Left forelimb (tissue), 1 donor: ENCODE measurements around the gene CIAO1.
"Not testable (repeated sequence)": the region's sequence is repeated elsewhere in the genome, so short reads cannot be mapped to it uniquely, and the experiment has no call there.

Experiments used
- DNase-seq: peaks from one replicate; pipeline ENCODE4 v3.0.0-alpha.2; 2018; ENCODE audit warnings: low spot score

Gene CIAO1

DNA sequence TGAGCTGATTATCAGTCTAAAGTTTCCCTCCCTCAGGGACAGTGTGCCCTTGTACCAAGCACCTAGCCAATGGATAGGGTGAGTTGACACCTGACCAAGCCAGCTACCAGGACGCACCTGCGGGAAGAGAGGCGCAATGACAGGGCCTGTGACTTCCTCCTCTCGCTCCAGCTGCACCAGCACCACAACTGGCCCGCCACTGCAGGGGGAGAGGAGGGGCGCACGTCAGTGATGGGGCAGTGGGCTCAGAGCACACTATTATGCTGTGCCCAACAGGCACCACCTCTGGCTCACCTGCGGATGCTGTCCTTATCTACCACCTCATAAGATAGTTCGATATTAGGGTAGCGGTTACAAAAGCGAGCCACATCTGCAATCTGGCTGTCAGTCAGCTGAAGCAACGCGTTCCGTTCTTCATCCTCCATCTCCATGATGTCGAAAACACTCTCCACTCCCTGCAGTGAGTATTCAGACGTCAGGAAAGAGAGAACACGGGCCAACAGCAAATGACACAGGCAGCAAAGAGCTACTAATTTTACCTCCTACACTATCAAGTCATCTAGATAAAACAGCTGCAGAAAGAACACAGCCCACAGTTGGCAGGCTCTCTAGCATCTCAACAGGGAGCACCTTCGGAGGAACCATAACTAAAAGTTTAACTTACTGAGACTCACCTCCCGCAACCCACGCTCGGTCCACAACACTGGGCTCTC is 10.9 kb downstream of the CIAO1 start:
- DNase-seq, result no peak

DNA sequence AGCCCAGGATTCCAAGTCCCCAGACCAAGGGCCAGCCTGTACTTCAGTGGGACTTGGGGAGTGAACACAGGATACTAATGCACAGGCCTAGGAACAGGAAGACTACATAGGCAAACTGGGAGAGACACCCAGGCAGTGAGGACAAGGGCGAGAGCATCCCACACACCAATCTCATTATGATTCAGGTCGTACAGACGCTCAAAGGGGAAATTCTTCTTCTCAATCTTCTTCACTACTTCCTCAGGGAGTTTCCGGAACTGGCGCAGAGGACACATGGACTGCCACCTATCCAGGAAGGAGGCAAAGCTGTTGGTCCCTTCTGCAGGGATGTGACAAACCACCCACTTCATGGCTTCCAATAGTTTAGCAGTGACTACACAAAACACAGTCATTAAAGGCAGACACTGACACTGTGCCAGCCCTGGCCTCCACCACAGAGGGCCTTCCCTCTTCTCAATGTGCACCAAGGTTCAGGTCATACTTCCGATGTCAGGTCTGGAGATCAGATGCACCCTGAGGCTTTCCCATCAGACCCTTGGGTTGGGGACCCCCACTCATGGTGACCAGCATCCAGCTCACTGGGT is 21.3 kb downstream of the CIAO1 start:
- DNase-seq, result no peak

DNA sequence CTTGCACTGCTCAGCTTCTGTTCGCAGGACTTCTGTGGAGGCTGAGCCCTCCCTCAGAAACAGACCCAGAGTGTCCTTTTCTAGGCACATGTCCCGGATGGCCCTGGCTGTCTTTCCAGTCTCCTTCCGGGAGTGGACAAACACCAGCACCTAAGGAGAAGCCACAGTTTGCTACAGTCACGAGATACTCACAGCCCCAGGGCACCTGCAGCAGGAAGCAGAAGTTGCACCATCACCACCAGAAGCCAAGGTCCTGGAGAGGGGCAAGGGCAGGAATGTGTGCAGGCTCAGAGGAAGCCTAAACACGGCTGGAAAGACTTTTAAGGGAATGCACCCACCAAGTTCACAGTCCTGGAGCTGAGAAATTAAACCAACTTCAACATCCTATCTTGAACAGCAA is 25.7 kb downstream of the CIAO1 start:
- no peak for DNase-seq

DNA sequence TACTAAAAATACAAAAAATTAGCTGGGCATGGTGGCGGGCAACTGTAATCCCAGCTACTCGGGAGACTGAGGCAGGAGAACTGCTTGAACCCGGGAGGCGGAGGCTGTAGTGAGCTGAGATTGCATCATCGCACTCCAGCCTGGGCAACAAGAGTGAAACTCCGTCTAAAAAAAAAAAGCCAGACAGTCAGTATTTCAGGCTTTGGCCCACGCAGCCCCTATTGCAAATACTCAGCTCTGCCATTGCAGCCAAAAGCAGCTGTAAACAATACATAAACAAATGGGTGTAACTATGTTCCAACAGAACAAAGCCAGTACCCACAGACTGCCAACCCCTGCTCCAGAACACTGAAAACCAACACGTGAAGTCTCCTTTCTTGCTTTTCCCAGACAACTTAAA is 28.2 kb downstream of the CIAO1 start:
- DNase-seq, result not testable (repeated sequence)

DNA sequence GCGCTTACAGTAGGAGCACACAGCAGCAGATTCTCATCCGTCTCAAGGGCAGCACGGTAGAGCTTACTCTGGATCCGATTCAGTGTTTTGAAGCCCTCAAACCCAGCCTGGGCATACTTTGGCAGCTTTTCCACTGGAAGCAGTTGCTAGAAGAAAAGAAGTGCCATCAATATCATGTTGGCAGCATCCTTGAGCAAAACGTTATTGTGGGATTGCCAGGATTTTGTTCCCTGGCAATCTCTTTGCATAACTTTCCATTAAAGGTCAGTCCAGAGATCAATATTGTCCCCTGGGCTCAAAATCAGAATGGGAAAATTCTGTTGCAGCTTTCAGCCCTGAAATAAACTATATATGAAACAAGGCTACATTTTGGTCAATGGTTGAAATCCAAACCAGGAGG is 30.9 kb downstream of the CIAO1 start:
- DNase-seq, result no peak

DNA sequence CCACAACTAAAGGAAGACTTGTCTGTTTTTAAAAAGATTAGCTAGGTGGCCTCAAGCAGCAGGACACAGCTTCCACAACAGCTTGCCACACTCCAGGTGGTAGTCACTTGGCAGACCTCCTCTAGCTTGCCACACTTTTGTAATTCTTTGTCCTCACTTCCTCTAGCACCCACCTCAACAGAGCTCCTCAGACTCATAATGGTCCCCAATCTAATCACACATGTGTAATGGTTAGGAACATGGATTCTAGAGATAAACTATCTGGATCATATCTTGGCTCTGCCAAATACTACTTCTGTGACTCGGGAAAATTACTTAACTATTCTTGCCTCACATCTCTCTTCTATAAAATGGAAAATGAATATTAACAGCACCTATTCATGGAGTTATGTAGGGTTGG is 35.8 kb downstream of the CIAO1 start:
- DNase-seq, result no peak

DNA sequence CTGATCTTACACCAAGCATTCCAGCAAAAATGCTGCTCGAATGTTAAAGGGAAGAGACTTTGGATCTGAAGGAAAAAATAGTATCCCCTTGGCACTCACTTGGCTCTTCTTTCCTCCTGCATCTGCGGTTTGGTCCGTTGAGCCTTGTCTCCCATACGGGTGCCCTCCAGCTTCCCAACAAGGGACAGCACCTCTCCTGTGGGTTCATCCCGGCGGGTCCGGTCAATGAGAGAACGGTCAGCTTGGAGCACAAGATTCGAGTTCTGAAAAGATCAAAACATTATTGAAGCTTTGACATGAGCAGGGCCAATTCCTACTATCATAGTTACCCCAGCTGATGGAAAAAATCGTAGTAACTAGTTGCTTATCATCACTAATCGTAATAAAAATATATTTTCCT is 38.6 kb downstream of the CIAO1 start:
- DNase-seq, result no peak

DNA sequence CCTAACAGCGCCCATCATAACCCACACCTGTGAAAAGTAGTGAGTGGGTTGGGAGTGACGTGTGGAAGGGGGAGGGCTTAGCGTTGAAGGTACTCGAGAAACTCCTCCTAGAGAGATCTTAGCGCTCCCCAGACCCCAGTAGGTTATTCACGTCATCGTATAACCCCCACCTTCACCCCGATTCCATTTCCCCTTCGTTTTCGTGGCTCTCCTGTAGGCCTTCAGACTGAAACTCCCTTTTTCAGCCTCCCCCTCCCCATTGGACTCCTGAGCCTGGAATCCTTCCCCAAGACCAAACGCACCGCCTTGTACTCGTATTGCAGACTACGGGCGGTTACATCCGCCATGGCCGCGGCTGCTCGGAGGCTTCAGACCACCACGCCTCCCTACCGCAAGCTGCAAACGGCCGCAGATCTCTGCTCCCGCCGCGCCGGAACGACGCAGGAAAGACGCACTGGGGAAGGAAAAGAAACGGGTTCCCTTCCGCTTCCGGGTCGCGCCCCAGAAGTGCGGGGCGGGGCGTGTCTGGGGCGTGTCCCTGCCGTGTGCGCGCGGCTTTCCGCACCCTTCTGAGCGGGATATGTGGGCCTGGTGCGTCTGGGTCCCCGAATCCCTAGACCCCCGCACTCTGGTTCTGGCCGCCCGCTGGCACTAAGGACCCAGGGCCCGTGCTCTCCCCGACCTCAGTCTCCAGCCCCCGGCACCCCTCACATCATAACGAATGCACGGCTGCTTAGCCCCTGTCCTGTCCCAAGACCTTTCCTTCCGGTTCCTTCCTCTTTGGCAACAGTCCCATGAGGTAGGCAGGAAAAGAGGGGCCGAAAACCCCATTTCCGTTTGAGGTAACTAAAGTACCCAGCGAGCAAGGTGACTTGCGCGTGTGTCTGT is 39.3 kb downstream of the CIAO1 start, which contains the start of gene SNRNP200:
SNRNP200 (minus strand) TSS at position 456 of the 888 bp plus-strand sequence; CDS start at position 347, 109 bp downstream.
- DNase-seq, result peak; percentile 93

DNA sequence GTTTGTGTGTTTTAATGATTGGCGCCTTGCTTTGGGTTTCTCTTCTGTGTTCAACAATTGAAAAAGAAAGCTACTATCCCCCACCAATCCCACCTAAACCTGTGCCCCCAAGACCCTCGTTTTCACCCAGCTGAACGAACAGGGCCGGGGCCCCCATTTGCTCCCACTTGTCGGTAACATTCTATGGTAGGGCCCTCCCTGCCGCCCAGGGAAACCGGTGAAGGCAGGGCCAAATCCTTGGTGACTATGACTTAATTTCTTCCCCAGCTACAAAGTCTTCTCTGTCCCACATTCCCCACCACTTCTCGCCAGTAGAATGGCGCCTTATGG is 39.9 kb downstream of the CIAO1 start:
- no peak for DNase-seq

DNA sequence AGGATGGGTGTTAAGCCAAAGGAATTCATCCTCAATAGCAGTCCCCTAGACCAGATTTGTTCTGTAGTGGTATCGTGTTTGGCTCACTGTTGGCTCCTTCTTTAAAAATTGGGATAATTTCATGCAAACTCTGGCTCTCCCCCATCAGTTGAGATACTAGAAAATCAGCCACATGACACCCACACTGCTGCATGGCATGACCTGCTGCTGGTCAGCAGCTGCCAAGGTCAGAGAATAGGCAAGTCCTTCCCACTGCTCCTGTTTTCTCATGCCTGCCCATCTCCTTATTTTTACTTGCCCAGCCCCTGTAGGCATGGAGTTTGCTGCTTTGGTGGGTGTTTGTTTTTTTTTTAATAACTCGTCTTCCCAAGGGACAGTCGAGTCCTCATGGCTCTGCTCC is 40.3 kb downstream of the CIAO1 start:
- DNase-seq, result no peak

DNA sequence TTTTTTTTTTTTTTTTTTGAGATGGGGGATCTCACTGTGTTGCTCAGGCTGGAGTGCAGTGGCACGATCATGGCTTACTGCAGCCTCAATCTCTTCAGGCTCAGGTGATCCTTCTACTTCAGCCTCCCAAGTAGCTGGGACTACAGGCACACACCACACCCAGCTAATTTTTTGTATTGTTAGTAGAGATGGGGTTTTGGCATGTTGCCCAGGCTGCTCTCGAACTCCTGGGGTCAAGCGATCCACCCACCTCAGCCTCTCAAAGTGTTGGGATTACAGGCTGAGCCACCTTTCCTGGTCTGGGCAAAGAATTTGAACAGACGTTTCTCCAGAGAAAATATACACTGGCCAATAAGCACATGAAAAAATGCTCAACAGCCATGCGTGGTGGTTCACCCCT is 42.2 kb downstream of the CIAO1 start:
- DNase-seq, result no peak

DNA sequence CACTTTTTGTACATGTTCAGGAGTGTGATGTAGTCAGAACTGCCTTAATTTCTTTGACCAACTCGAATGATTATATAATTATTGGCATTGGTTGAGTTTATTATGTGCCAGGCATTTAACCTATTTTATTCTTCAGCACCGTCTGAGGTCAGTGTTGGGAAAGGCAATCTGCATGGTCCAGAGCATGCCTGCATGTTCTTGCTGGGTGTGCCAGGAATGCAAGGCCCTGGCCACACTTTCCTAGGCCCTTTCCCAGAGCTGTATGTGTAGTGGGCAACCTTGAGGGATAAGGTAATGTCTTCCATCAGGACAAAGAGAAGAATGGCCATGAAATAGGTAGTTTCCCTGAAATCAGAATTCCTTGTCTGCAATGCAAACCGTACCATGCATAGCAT is 49.0 kb downstream of the CIAO1 start:
- no peak for DNase-seq

DNA sequence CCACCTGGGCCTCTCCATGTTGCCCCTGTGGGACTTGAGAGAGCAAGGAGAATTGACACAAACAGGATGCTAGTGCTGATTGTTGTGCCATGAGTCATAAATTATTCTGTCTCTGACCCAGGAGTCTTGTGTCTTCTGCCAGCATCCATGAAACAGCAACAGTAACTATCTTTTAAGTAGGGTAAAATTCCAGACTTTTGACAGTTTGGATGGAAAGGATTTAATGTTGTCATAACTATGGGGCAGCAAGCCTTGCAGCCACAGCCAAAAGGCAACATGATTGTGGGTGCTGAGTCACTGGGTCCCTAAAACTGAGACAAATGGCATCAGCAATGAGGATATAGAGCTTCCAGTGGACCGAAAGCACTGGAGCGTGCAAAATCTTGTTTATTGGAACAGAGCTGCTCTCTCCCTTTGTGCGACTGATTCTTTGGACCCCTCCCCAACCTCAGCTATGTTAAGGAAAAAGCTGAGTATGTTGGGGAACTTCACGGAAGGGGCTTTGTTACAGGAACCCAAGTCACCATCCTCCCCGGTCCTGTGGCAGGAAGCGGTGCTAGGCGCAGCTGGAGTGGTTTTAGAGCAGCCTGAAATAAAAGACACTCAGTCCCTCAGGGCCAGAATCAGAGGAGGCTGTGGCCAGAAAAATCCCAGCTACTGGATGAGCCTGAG is 49.5 kb downstream of the CIAO1 start:
- DNase-seq, result no peak

DNA sequence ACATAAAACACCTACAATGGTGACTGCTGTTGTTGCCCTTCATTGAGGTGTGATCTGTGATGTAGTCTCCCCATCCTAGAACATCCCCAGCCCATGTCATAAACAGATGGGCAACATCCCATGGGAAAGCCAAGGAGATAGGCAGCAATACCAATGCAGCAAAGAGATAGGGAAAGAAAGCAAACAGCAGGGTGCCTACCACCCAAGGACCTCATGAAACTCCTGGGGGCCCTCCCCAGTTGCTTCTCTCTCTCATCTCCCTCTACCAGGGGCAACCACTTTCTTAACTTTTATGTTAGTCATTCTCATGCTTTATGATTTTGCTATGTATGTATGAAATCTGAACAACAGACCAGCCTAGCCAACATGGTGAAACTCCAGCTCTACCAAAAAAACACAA is 51.0 kb downstream of the CIAO1 start:
- DNase-seq, result no peak

DNA sequence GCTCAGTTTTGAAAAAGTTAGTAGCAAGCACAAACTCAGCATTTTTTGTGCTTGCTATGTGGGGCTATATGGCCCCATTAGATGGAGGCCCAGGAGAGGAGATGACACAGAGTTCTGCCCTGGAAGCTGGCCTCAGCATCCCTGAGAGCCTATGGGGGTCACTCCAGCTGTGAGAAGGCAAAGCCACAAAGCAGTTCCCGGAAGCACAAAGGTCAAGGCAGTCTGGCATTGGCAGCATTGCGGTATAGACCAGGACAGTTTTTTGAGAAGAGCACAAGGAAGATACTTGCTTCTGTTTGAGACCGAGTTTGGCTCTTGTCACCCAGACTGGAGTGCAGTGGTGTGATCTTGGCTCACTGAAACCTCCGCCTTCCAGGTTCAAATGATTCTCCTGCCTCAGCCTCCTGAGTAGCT is 51.6 kb downstream of the CIAO1 start:
- DNase-seq, result no peak

DNA sequence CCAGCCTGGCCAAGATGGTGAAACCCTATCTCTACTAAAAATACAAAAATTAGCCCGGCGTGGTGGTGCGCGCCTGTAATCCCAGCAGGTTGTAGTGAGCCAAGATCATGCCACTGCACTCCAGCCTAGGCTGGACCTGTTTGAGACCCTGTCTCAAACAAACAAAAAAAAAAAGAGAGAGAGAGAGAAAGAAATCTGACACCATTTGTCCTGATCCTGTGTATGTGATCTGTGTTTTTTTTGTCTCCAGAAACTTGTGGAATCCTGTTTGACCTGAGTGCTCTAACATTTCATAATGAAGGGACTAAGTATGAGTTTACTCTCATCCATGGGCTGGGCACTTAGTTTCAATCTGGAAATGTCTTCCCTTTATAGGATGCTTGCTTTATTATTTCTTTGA is 52.7 kb downstream of the CIAO1 start:
- no peak for DNase-seq

DNA sequence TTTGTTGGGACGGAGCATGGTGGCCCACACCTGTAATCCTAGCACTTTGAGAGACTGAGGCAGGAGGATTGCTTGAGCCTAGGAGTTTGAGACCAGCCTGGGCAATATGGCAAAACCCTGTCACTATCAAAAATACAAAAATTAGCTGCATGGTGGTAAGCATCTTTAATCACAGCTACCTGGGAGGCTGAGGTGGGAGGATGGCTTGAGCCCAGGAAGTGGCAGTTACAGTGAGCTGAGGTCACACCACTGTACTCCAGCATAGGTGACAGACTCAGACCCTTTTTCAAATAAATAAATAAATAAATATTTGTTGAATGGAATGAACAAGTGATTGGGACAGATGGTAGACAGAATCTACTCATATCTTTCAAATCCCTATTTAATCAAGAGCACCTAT is 53.4 kb downstream of the CIAO1 start:
- DNase-seq, result no peak

DNA sequence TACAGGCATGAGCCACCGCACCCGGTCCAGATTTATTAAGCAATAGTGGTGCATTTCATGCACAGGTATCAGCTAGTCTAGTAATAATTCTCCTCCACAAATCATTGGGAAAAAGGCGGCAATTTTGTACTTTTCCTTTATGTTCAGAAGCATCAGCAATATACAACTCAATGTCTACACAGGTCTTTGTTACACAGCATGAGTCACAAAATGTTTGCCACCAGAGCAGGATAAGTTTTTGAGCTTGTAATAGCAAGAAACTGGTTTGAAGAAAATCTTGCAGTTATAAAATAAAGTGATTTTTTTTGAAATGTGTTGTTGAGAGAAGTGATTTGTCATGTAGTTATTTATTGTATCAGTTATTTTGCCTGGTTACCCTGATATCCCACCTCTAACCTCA is 54.3 kb downstream of the CIAO1 start:
- DNase-seq, result no peak

DNA sequence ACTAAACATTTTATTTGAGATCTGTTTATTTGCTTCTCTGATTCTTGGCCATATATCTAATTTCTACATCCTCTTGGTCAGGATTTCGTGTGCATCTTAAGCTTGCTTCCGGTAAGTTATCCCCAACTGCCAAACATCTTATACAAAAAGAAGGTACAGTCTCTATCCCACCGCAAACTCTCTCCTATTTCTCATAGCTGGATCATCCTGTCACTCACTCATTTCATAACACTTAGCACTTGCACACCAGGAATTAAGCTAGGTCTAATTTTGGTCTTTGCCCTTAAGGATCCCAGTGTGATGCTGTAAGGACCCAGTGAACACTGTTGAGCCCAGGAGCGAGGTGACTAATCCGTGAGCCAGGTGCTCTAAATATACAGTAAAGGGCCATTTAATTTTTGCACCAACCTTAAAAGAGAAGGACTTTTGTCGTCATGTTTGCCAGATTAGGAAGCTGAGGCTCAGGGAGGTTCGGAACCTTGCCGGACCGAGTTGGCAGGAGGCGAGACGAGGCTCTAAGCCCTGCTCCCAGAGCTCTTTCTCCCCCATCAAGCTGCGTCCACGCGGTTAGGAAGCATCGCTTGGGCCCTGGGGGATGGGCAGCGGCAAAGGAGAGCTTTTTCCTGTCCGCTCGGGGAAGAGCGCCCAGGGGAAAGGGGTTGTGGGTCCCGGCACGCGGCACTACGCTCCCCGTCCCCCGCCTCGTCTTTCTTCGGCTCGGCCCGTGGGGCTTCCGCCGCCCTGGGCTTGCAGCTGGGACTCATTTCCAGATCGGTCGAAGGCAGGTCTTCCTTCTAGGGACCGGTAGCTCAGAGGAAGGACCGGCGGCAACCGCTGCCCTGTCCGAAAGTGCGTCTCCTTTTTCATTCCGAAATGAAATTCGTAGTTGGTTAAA is 55.0 kb downstream of the CIAO1 start:
- DNase-seq, result no peak
